ENCODE results near the gene FOCAD.

The FOCAD gene

DNA sequence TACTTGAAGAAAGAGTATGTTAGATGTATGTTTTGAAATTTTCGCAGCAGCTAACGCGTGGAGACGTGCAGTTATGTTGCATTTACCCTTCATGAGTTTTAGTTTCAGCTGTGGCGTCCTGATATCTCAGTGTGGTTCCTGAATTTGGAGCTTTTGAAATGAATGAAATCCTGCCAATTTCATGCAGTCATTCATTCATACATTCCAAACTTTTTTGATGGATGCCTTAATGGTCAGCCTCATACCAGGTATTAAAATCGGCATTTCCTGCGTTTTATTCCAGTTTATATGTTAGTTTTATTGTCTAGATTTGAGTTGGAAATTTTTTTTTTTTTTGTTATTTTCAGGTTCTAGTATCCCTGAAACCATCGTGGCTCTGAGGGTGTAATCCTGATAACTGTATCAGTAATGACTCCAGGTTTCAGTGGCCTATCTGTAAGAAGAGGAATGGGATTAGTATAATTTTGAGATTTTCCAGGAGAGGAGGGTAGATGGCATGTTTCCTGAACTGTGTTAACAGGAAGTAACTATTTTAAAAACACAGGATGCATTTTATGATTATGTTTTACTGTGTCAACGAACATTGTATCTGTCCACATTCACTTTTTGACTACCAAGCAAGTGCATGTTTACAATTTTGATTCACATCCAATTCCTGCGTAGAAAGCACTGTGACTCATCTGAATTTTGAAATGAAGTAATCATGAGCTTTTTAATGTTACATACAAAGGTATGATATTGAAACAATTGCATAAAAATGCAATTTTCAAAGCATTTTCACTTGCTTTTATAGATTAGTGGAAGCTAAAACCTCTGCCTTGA is 1.0 kb downstream of the FOCAD start:
- DNase-seq, result no peak

DNA sequence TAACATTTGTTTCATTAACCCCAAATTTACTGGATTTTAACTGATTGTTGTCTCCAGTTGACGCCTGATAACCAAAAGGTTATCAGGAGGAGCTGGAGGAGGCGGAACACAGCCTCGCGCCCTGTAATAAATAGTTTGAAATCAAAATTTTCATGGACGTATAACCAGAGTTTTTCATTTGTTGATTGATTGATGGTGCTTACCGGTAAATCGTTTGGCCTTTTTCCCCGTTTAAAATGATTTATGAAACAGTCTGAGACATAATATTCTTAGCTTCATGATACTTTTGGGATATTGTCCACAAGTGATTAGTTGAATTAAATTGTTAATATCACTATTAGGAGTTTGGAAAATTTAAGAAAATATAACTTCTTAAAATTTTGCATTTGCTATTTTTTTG is 1.7 kb downstream of the FOCAD start:
- DNase-seq, result no peak

DNA sequence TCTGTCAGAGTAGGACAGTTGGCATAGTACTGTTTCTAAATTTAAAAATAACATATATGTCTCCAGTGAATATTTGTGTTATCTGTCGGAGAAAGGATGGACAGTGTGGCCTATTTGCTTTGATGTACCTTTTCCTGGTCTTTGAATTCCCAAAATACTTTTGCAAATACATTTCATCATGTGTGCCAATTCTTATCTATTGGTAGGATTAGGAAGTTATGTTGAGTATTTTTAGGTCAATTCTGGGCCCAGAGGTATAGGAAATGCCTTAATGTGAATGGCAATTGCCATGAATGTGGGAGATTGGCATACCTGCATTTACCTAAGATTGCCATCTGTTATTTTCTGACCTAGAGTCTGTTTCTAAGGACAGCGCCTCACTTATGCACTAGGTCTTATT is 5.8 kb downstream of the FOCAD start:
- DNase-seq, result no peak

DNA sequence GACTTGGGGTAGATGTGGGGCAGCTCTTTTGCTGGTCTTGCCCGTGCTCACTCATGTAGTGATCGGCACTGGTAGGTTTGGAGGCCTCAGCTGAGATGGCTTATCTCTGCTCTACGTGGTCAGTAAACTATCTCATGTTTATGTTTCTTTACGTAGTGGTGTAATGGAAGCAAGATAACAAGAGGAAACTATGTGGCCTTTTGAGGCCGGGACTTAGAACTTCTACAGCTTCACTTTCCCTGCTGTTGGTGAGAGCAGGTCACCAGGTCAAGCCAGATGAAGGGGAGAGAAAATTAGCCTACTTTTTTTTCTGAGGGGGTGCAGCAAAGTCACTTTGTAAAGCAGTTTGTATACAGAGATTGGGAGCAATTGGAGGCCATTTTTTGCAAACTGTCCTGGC is 8.5 kb downstream of the FOCAD start:
- no peak for DNase-seq

DNA sequence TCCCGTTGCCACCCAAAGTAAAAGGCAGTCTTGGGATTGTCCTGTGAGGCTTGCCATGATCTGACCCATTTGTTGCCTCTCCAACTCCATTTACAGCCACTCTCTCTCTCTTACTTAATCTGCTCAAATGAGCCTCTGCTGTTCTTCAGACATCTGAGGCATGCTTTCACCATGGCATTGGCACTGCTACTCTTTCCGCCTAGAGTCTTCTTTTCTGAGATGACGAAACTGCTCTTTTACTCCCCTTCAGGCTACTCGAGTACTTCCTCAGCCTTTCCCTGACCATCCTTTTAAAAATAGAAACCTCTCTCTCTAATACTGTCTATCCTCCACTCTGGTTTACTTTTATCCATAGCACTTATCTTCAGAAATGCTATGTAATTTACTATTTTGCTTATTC is 9.0 kb downstream of the FOCAD start:
- DNase-seq, result no peak

DNA sequence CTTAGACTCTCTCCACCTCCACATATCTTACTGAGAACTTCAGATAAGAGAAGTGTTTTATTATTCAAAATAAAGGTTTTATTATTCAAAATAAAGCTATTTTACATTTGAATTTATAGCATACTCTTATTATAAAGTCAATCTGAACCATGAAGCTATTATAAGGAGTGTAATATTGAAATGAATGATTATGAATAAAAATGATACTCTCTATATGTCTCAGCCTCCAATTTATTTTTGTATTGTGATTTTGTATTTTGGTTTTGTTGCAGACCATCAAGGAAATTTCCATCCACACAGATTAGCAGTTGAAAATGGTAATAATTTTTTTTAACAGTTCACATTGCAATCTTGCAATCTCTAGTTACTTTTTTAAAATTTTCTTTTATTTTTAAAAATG is 10.2 kb downstream of the FOCAD start:
- no peak for DNase-seq

DNA sequence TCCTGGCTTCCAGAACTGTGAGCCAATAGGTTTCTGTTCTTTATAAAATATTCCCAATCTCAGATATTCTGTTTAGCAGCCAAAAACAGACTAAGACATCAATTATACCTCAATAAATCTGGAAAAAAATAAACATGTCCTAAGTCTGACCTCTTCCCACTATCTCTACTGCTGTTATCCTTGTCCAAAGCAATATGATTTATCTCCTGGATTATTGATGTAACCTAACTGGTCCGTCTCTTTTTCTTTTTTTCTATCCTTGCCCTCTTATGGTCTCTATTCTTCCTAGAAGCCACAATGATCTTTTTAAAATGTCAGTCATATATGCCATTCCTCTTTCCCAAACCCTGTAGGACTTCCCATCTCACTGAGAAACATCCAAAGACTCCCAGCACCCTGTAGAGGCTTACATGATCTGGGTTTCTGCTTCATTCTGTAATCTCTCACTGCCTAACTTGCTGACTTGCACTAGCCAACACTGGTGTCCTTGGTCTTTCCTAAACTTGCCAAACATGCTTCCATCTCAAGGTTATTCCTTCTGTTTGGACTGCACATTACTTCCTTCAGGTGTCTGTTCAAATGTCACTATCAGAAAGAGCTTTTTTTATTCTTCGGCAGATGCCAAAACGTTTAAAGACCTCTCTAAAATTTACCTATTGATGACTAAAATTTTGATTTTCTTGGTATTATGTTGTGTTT is 13.1 kb downstream of the FOCAD start:
- DNase-seq, result no peak

DNA sequence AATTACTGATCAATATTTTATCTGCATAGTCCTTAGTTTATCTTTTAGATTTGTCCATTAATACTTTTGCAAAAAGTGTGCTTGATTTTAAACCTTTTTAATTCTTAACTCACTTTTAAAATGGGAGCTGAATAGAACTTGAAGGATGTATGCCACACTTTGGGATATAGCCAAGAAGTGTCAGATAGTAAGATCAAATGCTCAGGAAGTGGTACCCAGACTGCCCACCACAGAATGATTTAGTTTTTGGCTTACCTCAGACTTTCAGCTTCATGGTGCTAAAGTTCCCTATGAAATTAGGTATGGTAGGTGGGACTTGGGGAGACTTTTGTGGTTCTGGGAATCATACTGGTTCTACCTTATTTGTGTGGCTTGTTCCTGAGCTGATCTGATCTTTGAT is 14.7 kb downstream of the FOCAD start:
- DNase-seq, result no peak

DNA sequence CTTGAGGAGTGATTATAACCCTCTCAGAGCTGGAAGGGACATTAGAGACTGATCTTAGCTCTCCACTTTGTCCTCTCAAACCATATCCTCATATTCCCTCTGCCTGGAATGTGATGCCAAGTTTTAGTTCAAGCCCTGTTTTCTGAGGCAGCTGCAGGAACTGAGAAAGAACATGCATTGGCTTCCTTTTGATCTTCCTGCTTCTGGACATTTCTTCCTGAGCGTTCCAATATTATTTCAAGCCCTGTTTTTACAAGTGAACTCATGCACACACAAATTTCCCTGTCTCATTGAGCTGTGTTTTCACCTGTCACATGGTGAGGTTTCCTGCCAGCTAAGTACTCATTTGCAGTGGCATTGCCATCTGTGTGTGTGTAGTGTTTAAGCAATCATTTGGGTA is 17.0 kb downstream of the FOCAD start:
- DNase-seq, result no peak

DNA sequence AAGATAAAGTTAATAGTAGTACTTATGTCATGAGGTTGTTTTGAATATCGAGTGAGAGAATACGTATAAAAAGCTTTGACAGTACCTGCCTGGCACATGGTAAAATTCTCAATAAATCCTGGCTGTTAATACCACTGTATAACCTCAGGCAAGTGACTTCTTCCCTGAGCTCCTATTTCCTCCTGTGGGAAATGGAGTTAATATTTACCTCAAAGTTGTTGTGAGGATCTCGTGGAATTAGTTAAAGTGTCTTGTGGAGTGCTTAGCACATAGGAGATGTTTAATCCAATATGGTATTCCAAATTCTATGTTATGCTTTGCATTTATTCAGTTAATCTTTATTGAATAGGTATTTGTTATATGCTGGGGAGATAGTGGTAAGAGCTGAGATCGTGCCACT is 18.5 kb downstream of the FOCAD start:
- no peak for DNase-seq

DNA sequence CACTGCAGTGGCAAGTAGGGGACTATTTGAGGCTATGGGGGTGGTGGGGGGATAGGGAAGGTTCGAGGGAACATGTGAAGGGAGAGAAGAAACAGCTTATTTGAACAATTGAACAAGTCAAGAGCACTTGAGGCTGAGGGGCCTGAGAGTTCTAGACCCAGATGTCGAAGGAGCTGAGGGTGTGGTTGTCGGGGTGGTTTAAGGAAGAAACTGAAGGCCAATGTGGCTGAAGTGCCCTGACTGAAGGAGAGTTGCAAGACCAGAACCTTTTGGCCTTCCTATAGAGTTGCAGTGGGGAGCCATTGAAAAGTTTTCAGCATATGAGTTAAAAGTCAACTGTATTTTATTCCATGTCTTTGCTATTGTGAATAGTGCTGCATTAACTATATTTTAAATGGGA is 19.1 kb downstream of the FOCAD start:
- no peak for DNase-seq

DNA sequence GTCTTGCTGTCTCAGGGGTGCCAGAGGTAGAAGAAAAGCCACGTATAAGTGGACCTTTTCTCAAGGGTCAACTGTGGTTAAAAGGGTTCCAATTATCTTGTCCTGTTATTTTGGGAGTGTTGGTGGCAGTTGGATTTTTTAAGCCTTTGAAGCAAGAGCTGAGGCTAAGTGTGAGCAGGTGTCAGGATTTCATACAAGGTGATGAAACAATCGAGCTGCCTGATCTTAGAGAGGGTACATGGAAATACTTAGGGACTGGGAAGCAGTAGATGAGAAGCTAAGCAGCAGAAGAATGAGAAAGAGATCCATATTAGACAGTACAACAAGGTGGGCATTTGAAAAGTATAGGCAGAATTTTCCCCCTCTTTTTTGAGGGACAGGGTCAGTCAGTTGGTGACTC is 23.6 kb downstream of the FOCAD start:
- DNase-seq, result no peak

DNA sequence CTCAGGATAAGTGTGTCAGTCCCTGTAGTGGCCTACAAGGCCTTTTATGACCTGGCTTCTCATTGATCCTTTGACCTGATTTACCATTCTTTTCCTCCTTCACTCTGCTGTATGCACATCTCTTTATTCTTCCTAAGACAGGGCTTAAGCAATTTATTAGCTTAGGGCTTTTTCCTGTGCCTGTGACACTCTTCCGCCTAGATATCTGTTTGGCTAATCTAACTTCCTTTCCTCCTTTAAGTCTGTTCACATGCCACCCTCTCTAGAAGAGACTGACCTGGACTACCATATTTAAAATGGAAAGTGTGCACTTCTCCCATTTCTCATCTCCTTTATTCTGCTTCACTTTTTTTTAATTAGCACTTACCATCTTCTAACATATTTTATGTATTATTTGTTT is 29.1 kb downstream of the FOCAD start:
- no peak for DNase-seq

DNA sequence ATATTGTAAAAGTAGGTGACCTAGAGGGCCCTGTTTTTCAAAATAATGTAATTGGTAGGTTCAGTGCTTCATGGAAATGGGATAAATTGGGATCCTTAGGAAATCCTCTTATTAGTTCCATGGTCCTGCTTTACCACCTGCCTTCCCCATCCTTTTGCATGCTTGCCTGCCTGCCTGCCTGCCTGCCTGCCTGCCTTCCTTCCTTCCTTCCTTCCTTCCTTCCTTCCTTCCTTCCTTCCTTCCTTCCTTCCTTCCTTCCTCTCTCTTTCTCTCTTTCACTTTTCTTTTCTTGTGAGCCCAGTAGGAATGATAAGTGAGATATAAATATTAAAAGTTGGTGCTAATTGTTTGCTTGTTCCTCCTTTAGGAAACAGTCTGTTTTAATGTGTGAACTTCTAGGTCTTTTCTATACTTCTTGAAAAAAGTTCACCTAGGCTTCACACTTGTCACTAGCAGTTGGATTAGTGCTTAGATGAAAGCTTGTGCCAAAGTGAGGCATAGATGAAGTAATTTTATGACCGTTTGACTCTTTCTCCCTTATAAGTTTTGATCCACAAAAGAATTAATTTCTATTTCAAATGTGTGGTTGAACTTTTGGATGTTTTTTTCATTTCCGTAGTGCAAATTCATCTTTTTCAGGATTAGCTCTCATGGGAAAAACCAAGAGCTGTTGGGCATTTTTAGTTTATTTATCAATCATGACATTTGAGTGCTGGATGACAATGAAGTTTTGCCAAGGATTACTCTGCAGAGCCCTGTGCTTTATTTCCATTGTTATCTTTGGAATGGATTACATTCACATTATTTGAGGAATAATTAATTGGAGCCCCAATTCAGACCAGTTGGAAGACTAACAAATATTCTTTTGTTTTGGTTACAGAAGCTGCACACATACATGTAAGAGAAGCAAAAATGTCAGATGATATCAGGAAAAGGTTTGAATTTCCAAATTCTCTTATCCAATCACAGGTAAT is 30.7 kb downstream of the FOCAD start:
- DNase-seq, result no peak

DNA sequence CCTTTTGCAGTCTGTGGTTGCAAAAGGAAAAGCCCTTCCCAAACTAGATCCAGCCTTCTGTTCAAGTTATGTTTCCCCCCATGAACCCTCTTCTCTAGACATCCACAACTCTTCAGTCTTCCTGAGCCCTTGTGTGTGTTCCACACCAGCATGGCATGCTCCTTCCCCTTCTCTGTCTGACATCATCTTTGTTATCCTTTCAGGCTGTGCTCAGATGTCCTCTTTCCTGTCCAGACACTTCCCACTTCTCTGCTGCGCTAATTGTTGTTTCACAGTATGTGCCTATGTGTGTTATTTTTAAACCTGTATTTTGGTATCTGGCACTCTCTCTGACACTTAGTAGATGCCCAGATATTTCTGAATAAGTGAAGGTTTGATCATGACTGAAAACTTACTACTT is 38.2 kb downstream of the FOCAD start:
- no peak for DNase-seq

DNA sequence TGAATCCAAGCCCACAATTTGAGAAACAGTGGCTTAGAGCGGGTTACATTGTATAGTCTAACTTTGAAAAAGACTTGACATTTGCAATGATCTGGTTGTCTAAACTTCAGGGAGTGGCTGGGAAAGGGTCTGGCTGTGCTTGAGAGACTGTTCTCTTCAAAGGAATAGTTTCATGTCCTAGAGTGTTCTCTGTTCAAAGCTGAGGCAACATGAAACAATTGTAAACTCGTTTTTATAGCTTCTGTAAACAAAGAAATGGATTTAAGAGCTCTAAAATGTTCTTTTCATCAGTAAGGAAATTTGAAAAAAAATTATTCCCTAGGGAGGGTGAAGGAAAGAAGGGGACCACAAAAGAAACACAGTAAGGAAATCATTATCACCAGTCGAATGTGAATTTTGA is 41.6 kb downstream of the FOCAD start:
- DNase-seq, result no peak

DNA sequence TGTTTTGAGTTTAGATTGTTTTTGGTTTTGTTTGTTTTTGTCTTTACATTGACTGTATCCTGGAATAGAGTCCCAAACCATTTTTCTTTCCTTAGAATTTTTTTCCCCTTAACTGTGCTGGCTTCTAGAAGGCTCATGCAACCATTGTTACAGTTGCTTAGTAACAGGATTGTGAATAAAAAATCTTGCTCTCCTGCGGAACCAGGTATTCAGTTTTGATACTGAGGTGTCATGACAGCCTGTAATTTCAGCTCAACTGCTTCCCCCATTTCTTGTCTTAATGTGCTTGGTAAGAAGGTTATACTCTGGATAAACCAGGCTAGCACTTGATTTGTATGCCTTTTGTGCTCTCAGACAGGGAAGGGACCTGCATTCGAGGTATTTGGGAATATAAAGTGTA is 42.1 kb downstream of the FOCAD start:
- no peak for DNase-seq

DNA sequence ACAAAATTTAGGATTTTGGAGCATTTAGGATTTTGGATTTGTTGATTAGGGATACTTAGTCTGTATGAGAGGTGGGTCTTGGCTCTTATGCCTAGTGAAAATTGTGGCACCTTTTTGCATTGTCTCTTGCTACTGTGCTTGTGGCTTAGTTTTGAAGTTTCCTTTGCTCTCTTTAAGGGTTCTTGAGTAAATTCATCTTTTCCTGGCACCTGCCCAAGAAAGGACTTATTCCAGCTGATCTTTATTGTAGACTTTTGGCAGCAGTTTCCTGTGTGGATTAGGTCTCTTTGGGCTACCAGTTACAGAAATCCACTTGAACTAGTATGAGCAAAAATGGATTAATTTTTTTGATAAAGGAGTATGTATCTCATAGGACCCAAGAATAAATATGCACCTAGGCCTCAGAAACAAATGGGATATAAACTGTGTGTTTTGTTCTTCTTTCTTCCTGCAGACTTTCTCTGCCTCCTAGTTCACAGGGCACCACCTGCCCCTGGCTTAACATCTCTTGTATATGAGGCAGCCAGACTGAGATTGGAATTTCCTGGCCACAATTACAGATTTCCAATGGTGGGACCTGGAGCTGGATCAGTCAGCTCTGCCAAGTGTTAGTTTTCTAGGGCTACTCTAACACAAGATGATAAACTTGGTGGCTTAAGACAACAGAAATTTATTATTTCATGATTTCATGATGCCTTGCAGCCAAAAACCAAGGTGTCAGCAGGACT is 44.6 kb downstream of the FOCAD start:
- no peak for DNase-seq

DNA sequence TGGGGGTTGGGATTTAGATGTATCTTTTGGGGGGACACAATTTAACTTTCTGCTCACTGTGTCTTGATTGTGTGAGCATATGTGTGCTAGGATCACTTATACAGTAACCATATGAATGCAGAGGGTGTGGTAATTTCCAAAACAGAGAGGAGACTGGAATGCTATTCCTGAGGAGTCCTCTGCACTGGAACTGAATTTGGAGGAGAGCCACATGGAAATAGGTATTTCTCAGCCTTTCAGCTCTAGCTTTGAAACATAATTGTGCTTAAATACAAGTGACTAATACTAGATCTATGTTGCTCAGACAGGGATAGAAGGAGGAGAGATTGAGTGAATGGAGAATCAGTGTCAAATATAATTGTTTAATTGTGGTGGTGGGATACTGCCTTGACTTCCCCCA is 45.5 kb downstream of the FOCAD start:
- no peak for DNase-seq

DNA sequence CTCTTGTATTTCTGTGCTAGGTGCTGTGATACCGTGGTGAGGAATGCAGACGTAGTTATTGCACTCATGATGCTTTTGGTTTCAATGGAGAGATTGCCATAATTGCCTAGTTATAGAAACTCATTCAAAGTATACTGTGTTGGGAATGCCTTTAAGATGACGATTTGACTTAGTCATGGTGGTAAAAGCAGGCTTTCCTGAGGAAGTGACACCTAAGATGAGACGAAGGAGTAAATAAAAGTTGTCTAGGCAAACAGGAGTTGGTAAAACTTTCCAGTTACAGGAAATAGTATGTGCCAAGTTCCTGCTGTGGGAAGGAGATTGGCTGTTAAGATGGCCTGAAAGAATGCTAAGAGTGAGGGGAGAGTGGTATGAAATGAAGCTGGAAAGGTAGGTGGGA is 48.1 kb downstream of the FOCAD start:
- no peak for DNase-seq

DNA sequence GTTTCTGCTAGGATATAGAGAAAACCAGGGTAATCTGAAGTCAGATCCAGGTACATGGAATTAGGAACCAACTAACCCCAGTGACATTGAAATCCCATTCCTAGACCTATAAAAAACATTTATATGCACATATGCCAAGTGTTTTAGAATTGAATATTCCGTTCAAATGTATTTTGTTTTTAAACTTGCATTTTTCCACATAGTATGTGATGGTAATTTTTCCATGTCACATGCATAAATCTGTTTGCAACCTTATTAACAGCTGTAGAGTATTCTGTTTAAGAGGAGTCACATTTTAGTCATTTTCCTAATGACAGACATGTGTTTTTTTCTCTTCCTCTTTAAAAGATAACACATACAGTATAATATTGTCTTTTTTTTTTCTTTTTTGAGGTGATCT is 50.2 kb downstream of the FOCAD start:
- DNase-seq, result no peak

DNA sequence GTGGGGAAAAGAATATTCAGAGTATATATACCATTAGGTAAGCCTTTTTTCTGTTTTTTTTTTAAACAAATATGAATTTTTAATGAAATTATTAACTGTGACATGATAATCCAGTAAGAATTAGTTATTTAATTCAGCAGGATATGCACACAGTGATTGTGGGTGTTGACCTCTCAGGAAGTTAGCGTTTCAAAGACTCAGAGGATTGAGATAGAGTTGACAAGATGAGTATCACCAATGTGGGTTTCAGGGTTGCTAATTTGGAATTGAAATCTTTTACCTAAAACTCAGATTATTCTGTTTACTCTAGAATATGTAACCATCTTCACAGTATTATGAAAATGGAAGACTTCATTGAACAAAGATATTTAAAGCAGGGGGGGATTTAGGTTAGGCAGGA is 56.2 kb downstream of the FOCAD start:
- DNase-seq, result no peak

Measured in activated naive CD4-positive, alpha-beta T cell treated with anti-CD3 and anti-CD28 coated beads, Interleukin-2, amount 50 U/mL, for 16 hours (primary cell).